GM19351 (cell line): Measurements from ENCODE around the gene GALNT2.

Experiments
- ATAC-seq: cut with Tn5 transposase; IDR thresholded peaks from one replicate; pipeline ENCODE4 v1.9.1; 2021; ENCODE audit warnings: mild to moderate bottlenecking, moderate library complexity; ENCODE audit not compliant: unreplicated experiment

GALNT2 gene

DNA sequence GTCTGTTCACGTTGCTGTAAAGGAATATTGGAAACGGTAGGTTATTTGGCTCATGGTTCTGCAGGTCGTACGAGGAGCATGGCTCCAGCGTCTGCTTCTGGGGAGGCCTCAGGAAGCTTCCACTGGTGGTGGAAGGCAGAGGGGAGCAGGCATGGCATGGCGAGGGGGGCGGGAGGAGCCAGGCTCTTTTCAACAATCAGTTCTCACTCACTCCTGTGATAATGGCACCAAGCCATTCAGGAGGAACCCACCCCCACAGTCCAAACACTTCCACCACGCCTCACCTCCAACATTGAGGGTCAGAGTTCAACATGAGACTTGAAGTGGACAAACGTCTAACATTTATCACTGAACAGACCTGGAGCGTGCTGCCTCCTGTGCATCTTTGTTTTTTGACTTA, 217.9 kb downstream of the GALNT2 start:
- no peak for ATAC-seq

GRCh38 chr1:230285351-230285750, 218.3 kb downstream of the GALNT2 start:
- ATAC-seq, result no peak

- ATAC-seq, result no peak
Observed at GRCh38 chr1:230286166-230286889, 219.3 kb downstream of the GALNT2 start.

GRCh38 chr1:230286890-230287269, 219.8 kb downstream of the GALNT2 start:
- no peak for ATAC-seq

DNA sequence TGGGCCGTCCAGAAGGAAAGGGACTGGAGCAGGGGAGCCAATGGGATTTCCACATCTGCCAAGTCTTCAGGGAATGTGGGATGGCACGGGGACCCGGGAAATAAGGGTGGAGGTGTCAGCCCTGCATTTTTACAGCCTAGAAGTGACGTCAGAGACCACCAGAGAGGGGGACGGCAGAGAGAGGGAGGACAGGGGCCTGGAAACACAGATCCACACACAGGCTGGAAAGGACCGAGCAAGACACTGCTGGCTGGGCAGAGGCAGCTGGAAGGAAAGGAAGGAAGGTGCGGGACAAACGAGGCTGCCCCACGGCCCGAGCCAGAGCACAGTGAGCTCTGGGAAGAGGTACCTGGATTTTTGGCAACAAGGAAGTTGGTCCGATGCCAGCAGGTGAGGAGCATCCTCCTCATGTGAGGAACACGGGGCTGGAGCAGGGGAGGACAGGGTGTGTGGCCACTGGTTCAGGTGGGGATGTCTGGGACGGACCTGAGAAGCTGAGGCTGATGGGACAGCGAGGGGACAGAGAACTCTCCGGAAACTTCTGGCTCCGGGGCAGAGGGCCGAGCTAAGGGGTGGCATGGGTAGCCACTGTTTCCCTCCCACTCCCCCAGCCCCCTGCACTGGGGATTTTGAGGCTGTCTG, 220.8 kb downstream of the GALNT2 start:
- ATAC-seq, result no peak

GRCh38 chr1:230288641-230289349, 221.8 kb downstream of the GALNT2 start:
- ATAC-seq, result no peak

DNA sequence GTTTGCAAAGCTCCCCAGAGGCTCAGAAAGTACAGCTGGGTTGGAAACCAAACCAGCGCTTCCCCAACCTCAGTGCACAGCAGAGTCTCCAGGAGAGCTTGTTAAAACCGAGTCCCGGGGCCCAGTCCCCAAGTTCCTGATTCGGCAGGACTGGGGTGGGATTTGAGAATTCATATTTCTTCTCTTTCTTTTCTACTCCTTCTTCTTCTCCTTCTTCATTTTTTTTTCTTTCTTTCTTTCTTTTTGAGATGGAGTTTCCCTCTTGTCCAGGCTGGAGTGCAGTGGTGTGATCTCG, 222.3 kb downstream of the GALNT2 start:
- no peak for ATAC-seq

DNA sequence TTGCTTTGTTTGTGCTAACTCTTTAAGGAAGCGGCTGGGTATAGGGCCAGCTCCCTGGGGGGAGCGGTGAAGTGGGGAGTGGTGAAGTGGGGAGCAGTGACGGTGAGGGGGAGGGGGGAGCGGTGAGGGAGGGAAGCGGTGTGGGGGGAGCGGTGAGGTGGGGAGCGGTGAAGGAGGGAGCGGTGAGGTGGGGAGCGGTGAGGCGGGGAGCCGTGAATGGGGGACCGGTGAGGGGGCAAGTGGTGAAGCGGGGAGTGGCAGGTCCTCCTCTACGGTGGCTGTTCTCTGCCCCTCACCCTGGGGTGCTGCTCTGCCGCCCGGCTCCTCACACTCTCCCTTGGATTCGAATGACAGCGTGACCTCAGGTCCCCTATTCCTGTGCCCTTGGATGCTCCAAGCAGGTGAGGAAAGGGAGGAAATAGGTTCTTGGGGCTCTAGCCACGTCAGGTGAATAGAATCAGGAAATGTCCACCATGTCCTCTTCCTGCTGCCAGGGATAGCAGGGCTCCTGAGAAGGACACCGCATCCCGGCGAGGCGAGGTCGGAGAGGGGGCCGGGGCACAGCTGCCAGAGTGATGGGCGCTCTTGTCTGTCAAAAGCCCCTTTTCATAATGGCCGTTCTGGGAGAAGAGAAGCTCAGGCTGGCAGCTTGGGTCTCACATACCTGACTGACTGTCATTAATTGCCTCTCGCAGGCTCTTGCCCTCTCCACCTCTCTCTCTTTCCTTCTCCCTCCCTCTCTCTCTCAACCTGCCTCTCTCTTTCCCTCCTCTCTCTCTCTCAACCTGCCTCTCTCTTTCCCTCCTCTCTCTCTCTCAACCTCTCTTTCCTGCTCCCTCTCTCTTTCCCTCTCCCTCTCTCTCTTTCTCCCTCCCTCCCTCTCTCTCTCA, 224.9 kb downstream of the GALNT2 start:
- no peak for ATAC-seq

GRCh38 chr1:230292689-230293389, 225.8 kb downstream of the GALNT2 start:
- ATAC-seq, result no peak

DNA sequence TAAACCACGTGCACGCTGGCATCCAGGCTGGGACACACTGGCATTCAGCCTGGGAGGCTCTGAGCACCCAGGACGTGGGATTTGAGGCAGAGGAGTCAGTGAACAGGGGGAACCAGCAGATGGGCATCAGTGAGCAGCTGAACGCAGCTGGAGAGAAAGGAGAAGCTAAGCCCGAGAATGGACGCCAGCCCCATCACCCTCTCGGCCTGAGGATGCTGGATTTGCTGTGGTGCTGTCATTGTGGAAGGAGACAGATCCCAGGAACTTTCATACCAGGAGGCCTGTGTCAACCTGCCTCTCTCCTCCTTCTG, 226.3 kb downstream of the GALNT2 start:
- no peak for ATAC-seq

- ATAC-seq, result no peak
Observed at GRCh38 chr1:230295367-230295766, 228.3 kb downstream of the GALNT2 start.

DNA sequence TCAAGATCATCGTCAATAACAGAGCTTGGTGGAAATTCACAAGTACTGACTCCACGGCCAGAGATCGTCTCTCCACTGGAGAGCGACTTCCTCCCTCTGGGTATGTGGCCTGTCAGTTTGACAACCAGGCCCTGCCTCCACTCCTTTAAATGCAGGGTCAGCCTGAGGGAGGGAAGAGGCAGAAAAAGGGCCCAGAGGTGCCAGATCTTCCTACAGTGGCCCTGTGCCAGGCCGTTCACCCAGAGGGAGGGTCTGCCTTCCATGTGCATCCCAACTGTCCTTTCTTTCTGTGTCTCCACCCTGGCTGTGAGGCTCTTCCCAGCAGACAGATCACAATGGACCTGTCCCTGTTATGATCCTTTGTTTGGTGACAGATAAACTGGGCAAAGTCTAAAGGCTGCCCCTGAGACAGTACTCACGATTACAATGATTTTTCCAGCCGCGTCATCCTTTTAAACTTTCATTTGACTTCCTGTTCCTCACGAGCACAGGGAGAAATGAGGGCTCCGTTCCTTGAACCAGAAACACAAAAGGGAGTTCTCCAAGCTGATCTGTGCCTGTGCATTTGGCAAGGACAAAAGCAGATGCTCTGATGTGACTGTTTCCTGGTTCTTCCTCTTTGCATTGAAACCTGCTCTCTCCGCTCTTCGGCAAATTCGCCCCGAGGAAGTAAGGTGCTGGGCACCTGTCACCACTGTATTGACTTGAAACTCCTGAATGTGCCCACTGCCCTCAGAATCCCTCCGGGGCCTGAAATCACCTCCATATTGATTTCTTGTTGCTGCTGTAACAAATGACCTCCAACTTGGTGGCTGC, 232.4 kb downstream of the GALNT2 start:
- no peak for ATAC-seq

DNA sequence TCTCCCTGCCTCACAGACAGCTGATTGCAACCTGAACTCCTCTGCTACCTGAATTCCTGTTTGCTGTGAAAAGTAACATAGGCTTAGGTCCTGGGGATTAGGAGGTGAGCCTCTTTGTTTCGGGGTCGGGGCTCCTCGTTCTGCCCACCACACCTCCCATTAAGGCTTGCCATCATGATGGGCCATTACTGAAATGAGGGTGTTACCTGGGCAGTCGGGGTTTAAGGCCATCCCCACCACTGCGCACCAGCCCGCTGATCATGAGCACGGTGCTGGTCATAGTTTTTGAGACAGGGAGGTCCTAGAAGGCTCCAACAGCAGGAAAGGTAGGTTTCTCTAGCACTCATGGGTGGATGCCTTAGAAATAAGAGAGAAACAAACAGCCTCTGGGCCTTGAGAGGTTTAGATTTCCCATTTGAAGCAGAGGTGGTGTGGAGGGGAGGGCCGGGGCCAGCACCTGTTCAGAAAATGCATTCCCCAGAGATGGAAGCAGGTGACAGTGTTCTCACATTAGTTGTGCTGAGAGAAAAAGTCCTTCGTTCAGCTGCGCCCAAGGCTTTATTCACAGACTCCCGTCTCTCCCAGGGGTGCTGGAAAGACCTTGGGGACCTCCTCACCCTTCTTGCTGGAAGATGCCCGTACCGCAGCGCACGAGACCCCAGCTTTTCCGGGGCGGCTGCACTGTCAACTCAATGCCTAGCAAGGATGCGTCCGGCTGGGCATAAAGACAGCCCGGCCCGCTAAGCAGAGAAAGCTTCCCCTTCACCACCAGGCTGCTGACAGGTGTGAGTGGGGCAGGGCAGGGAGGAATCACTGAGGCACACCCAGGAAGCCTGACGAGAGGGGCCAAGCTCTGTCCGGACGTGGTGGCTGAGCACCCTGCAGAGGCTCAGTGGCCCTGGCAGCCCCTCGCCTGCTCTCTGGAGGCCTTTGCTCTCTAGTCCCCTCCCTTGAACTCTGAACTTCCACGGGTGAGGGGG, 233.6 kb downstream of the GALNT2 start:
- ATAC-seq, result no peak

- no peak for ATAC-seq
Observed at GRCh38 chr1:230301322-230301721, 234.3 kb downstream of the GALNT2 start.

DNA sequence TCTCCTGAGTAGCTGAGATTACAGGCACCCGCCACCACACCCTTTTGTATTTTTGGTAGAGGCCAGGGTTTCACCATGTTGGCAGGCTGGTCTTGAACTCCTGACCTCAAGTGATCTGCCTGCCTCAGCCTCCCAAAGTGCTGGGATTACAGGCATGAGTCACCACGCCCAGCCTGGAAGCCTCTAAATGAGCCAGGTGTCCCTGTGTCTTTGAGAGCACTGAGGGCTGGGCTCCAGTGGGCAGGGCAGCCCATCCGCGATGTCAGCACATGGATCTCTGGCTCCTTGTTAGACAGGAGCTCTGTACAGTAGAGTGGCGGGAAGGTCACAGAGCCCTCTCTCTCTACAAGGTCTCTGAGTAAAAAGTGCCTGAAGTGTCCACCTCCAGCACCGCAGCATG, 234.8 kb downstream of the GALNT2 start:
- ATAC-seq, result no peak

GRCh38 chr1:230303069-230303468, 236.0 kb downstream of the GALNT2 start:
- no peak for ATAC-seq

GRCh38 chr1:230303822-230304221, 236.8 kb downstream of the GALNT2 start:
- ATAC-seq, result no peak

DNA sequence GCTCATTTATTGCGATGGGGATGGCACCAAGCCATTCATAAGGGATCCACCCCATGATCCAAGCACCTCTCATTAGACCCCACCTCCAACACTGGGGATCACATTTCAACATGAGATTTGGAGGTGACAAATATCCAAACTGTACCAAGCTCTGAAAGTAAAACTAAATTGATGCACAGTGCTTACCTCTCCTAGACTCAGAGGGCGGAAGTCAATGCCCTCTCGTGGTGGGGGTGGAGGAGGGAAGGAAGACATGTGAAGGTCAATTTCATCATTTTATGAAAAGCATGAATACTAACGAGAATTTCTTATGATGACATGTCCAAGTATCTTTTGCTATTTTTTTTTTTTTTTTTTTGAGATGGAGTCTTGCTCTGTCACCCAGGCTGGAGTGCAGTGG, 239.1 kb downstream of the GALNT2 start:
- ATAC-seq, result peak; percentile 85

- no peak for ATAC-seq
Observed at GRCh38 chr1:230307213-230307612, 240.2 kb downstream of the GALNT2 start.
